Testis (tissue), 2 donors: ENCODE results near the gene KANK3.

ENCODE experiments used
- CTCF ChIP-seq, 3 experiments: fragments of 450-650 bp in 2 of 3; fragments of 200-600 bp in 1 of 3; sonication (generic) in 1 of 3; IDR thresholded peaks; one replicate each; pipeline ENCODE4 v1.5.1; 2016 to 2019; ENCODE audit warnings: antibody characterized with exemption in 3 of 3, mild to moderate bottlenecking in 2 of 3, moderate library complexity in 1 of 3
- POLR2A ChIP-seq: fragments of 450-650 bp; IDR thresholded peaks from one replicate; pipeline ENCODE4 v1.6.1; 2017; ENCODE audit warnings: antibody characterized with exemption, mild to moderate bottlenecking, moderate library complexity

- TF ChIP-seq CTCF (IDR thresholded peaks at IDR 0.05) (no peak), POLR2A (no peak)
Measured at GRCh38 chr19:8388612-8388958, 45.5 kb upstream of the KANK3 start.
